ENCODE measurements around the gene VWA8. TPM values are rescaled to one million over a fixed set of nuclear protein-coding genes. Genes with fewer than 3 reads are reported as not detected.
"Not testable (repeated sequence)": the region's sequence is repeated elsewhere in the genome, so short reads cannot be mapped to it uniquely, and the experiment has no call there.

The VWA8 gene
- total RNA-seq, 1 donor from 2014 or later = 26.4 TPM

GRCh38 chr13:41827507-41828213, 133.2 kb downstream of the VWA8 start:
- no peaks in the 10 kb centered on the region for H3K4me1 Mint-ChIP-seq (ENCODE audit: low read depth)
- H3K36me3 Mint-ChIP-seq (ENCODE audit: low read depth) = peaks cover 12% of the 10 kb centered on the region
- intact Hi-C loops (cut with micrococcal nuclease) = no loop called here

DNA sequence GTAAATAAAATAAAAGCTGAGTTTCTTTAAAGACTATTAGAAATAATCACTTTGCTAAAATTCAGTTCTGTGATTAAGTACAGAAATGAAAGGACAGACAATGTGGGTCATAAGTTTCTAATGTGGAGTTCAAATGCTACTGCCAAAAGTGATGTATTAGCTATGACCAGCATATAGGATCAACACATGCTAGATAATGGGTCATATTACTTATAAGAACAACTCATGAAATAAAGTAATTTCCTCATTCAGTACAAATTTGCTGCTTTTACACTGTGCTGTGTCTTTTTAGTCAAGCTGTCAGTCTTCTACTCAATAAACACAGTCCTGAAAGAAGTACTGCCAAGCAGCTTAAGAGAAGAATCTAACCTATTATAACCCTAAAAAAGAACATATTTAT, 135.2 kb downstream of the VWA8 start:
- intact Hi-C loops (cut with micrococcal nuclease) = no loop called here
- no peak overlapping the region for H3K4me3 Mint-ChIP-seq
- no peaks in the 10 kb centered on the region for H3K4me1 Mint-ChIP-seq (ENCODE audit: low read depth)
- no peaks in the 10 kb centered on the region for H3K27me3 Mint-ChIP-seq (ENCODE audit: insufficient read depth)
- no peak overlapping the region for H3K27ac Mint-ChIP-seq
- no peak for DNase-seq (ENCODE audit: low spot score)
- no peaks in the 10 kb centered on the region for H3K9me3 Mint-ChIP-seq
- H3K36me3 Mint-ChIP-seq (ENCODE audit: low read depth) = peaks cover 12% of the 10 kb centered on the region

More at GRCh38 chr13:41827507-41828213, 133.2 kb downstream of the VWA8 start:
- Mint-ChIP-seq H3K4me3 (no peak overlapping the region), H3K9me3 (no peaks in the 10 kb centered on the region), H3K27me3 (ENCODE audit: insufficient read depth) (no peaks in the 10 kb centered on the region), H3K27ac (no peak overlapping the region)
- DNase-seq (ENCODE audit: low spot score) = no peak

GRCh38 chr13:41823476-41823875, 137.4 kb downstream of the VWA8 start:
- Mint-ChIP-seq H3K4me3 (no peak overlapping the region), H3K27me3 (ENCODE audit: insufficient read depth) (no peaks in the 10 kb centered on the region), H3K36me3 (ENCODE audit: low read depth) (peaks cover 13% of the 10 kb centered on the region), H3K9me3 (no peaks in the 10 kb centered on the region), H3K4me1 (ENCODE audit: low read depth) (no peaks in the 10 kb centered on the region), H3K27ac (no peak overlapping the region)
- intact Hi-C loops (cut with micrococcal nuclease) = no loop called here
- no peak for DNase-seq (ENCODE audit: low spot score)

- H3K27me3 Mint-ChIP-seq (ENCODE audit: insufficient read depth) = no peaks in the 10 kb centered on the region
- no peak for DNase-seq (ENCODE audit: low spot score)
- H3K27ac Mint-ChIP-seq = no peak overlapping the region
- no peak overlapping the region for H3K4me3 Mint-ChIP-seq
- H3K36me3 Mint-ChIP-seq (ENCODE audit: low read depth) = peaks cover 12% of the 10 kb centered on the region
- no peaks in the 10 kb centered on the region for H3K4me1 Mint-ChIP-seq (ENCODE audit: low read depth)
- intact Hi-C loops (cut with micrococcal nuclease) = no loop called here
- no peaks in the 10 kb centered on the region for H3K9me3 Mint-ChIP-seq
Observed at GRCh38 chr13:41822560-41822959, 138.3 kb downstream of the VWA8 start.

DNA sequence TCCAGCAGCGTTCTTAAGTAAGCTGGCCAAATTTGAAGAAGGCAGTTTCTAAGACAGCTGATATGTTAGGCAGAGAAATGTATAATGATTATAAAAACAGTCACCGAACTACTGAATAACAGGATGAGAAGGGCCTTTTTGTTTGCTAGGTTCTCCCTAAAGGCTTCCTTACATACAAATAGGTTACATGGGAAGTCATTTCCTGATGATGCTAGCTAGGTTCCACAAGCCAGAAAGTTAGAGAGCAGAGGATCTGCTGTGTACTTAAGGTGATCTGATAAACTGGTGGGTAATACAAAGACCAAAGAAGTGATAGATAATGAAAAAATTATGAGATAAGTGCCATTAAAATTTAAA, 139.7 kb downstream of the VWA8 start:
- no peak overlapping the region for H3K4me3 Mint-ChIP-seq
- DNase-seq (ENCODE audit: low spot score) = no peak
- no peaks in the 10 kb centered on the region for H3K27me3 Mint-ChIP-seq (ENCODE audit: insufficient read depth)
- H3K4me1 Mint-ChIP-seq (ENCODE audit: low read depth) = no peaks in the 10 kb centered on the region
- intact Hi-C loops (cut with micrococcal nuclease) = no loop called here
- H3K36me3 Mint-ChIP-seq (ENCODE audit: low read depth) = peaks cover 12% of the 10 kb centered on the region
- no peaks in the 10 kb centered on the region for H3K9me3 Mint-ChIP-seq
- H3K27ac Mint-ChIP-seq = no peak overlapping the region

DNA sequence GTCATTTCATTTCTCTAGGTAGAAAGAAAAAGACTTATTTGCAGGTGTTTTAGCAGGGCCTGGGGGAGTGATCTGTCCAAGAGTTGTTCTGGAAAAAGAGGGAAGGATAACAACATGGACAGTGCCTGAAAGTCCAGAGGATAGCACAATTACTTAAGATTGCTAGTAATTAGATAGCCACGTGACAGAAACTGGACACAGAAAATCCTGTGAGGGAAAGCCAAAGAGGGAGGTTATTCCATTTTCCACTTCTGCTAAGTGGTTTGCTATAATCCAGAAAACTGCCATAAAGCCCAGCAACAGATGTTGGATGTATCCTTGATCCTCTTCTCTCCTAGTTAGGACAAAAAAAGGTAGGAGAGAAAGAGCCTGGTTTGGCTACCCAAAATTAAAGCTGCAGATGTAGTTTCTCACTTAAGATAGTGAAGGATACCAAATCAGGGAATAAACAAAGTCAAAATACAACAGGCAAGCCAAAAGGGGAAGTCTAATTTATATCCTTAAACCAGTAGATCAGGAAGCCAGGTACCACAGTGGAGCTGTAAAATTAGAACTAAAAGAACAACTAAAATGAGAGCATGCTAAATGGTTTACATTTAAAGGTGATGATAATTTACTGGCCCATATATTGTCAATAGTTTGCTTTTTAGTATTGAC, 140.2 kb downstream of the VWA8 start:
- no peaks in the 10 kb centered on the region for H3K9me3 Mint-ChIP-seq
- H3K27me3 Mint-ChIP-seq (ENCODE audit: insufficient read depth) = no peaks in the 10 kb centered on the region
- H3K27ac Mint-ChIP-seq = no peak overlapping the region
- peaks cover 15% of the 10 kb centered on the region for H3K36me3 Mint-ChIP-seq (ENCODE audit: low read depth)
- intact Hi-C loops (cut with micrococcal nuclease) = no loop called here
- no peak overlapping the region for H3K4me3 Mint-ChIP-seq
- no peaks in the 10 kb centered on the region for H3K4me1 Mint-ChIP-seq (ENCODE audit: low read depth)
- DNase-seq (ENCODE audit: low spot score) = no peak

GRCh38 chr13:41816057-41816456, 144.9 kb downstream of the VWA8 start:
- peaks cover 26% of the 10 kb centered on the region for H3K36me3 Mint-ChIP-seq (ENCODE audit: low read depth)
- intact Hi-C loops (cut with micrococcal nuclease) = no loop called here

GRCh38 chr13:41813426-41813825, 147.5 kb downstream of the VWA8 start:
- no peak for DNase-seq (ENCODE audit: low spot score)
- Mint-ChIP-seq H3K4me1 (ENCODE audit: low read depth) (peaks cover 9% of the 10 kb centered on the region), H3K27ac (no peak overlapping the region), H3K4me3 (no peak overlapping the region), H3K36me3 (ENCODE audit: low read depth) (peaks cover 36% of the 10 kb centered on the region), H3K27me3 (ENCODE audit: insufficient read depth) (no peaks in the 10 kb centered on the region), H3K9me3 (no peaks in the 10 kb centered on the region)
- intact Hi-C loops (cut with micrococcal nuclease) = no loop called here

More at GRCh38 chr13:41816057-41816456, 144.9 kb downstream of the VWA8 start:
- peaks cover 9% of the 10 kb centered on the region for H3K4me1 Mint-ChIP-seq (ENCODE audit: low read depth)
- H3K4me3 Mint-ChIP-seq = no peak overlapping the region
- no peaks in the 10 kb centered on the region for H3K9me3 Mint-ChIP-seq
- H3K27me3 Mint-ChIP-seq (ENCODE audit: insufficient read depth) = no peaks in the 10 kb centered on the region
- DNase-seq (ENCODE audit: low spot score) = no peak
- H3K27ac Mint-ChIP-seq = no peak overlapping the region

DNA sequence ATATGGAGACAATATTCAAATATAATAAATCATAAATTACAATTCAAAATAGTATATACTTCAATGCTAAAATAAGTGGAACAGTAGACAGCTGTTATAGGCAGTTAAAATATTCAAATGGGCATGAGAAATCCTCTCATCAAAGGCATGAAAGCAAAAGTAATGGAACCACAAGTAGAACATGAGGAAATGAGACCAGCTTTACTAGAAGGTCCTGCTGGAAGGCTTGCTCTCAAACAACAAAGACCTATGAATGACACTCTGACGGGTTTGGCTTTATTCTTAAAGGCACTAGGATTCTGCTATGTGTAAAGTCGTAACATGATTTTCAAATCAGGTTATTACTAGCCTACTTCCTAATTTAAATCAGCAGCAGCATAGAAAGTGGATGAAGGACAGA, 148.1 kb downstream of the VWA8 start:
- intact Hi-C loops (cut with micrococcal nuclease) = no loop called here
- Mint-ChIP-seq H3K27me3 (ENCODE audit: insufficient read depth) (no peaks in the 10 kb centered on the region), H3K4me1 (ENCODE audit: low read depth) (peaks cover 9% of the 10 kb centered on the region), H3K36me3 (ENCODE audit: low read depth) (peaks cover 41% of the 10 kb centered on the region), H3K9me3 (no peaks in the 10 kb centered on the region), H3K4me3 (no peak overlapping the region), H3K27ac (no peak overlapping the region)
- DNase-seq (ENCODE audit: low spot score) = no peak

- Mint-ChIP-seq H3K4me1 (ENCODE audit: low read depth) (peaks cover 9% of the 10 kb centered on the region), H3K27ac (no peak overlapping the region), H3K4me3 (no peak overlapping the region), H3K9me3 (no peaks in the 10 kb centered on the region), H3K36me3 (ENCODE audit: low read depth) (peaks cover 42% of the 10 kb centered on the region), H3K27me3 (ENCODE audit: insufficient read depth) (no peaks in the 10 kb centered on the region)
- DNase-seq (ENCODE audit: low spot score) = no peak
- intact Hi-C loops (cut with micrococcal nuclease) = no loop called here
Observed at GRCh38 chr13:41812237-41812636, 148.7 kb downstream of the VWA8 start.

DNA sequence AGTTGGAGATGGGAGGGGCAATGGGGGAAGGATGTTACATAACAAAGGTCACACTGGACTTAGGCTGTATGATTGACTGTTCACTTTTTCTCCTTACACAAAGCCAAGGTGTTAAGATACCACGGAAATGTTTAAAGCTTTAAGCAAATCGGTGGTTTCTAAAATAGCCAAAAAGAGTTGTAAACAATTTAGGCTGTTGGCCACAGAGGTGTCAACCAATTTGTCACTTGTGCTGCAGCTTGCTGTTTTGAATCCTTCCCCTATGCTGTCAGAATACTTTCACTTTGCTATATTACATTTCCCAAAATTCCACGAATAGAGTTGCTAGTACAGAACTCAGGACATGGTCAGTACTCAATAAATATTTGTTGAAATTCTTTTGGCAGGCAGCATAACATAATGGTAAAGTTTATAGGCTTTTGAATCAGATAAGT, 149.3 kb downstream of the VWA8 start:
- intact Hi-C loops (cut with micrococcal nuclease) = no loop called here
- no peak for DNase-seq (ENCODE audit: low spot score)
- Mint-ChIP-seq H3K9me3 (no peaks in the 10 kb centered on the region), H3K4me3 (no peak overlapping the region), H3K4me1 (ENCODE audit: low read depth) (peaks cover 9% of the 10 kb centered on the region), H3K27me3 (ENCODE audit: insufficient read depth) (no peaks in the 10 kb centered on the region), H3K36me3 (ENCODE audit: low read depth) (peaks cover 43% of the 10 kb centered on the region), H3K27ac (no peak overlapping the region)

- Mint-ChIP-seq H3K27me3 (ENCODE audit: insufficient read depth) (no peaks in the 10 kb centered on the region), H3K4me1 (ENCODE audit: low read depth) (peaks cover 9% of the 10 kb centered on the region), H3K27ac (no peak overlapping the region), H3K9me3 (peaks cover 5% of the 10 kb centered on the region), H3K4me3 (no peak overlapping the region), H3K36me3 (ENCODE audit: low read depth) (peaks cover 40% of the 10 kb centered on the region)
- no peak for DNase-seq (ENCODE audit: low spot score)
- intact Hi-C loops (cut with micrococcal nuclease) = no loop called here
Observed at GRCh38 chr13:41809962-41810361, 150.9 kb downstream of the VWA8 start.

DNA sequence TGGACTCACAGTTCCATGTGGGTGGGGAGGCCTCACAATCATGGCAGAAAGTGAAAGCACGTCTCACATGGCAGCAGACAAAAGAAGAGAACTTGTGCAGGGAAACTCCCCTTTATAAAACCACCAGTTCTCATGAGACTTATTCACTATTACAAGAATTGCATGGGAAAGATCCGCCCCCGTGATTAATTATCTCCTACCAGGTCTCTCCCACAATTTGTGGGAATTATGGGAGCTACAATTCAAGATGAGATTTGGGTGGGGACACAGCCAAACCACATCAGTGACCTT, 157.5 kb downstream of the VWA8 start:
- H3K27ac Mint-ChIP-seq; H3K27me3 Mint-ChIP-seq (ENCODE audit: insufficient read depth); H3K4me1 Mint-ChIP-seq (ENCODE audit: low read depth); H3K4me3 Mint-ChIP-seq; intact Hi-C loops (cut with micrococcal nuclease); DNase-seq (ENCODE audit: low spot score): not testable (repeated sequence)
- peaks cover 26% of the 10 kb centered on the region for H3K9me3 Mint-ChIP-seq
- peaks cover 49% of the 10 kb centered on the region for H3K36me3 Mint-ChIP-seq (ENCODE audit: low read depth)
